A673 (cell line): ENCODE results near the gene SLC66A2. TPM values are rescaled to one million over a fixed set of nuclear protein-coding genes. Genes with fewer than 3 reads are reported as not detected.

Source experiments
- BruUV-seq: library from RNA; stranded (reverse); fragments of 400-500 nt; replicated peaks from 2 replicates; lab custom pipeline; 2021; lab: Mats Ljungman, UMichigan
- CTCF ChIA-PET: fragments of 300-600 bp; sonication (Branson Sonifier 250); formaldehyde crosslinking; loops from one replicate; lab custom pipeline; 2022; ENCODE audit warnings: antibody characterized with exemption; lab: Charles Lee
- POLR2A ChIA-PET: fragments of 300-600 bp; sonication (Branson Sonifier 250); formaldehyde crosslinking; loops from one replicate; lab custom pipeline; 2022; ENCODE audit warnings: antibody characterized with exemption; ENCODE audit not compliant: low non-redundant PET; lab: Charles Lee
- DNase-seq: peaks from one replicate; pipeline ENCODE4 v3.0.0-alpha.2; 2015; ENCODE audit warnings: low spot score
- H3K27ac ChIP-seq: fragments of 200-600 bp; sonication (generic); 2 replicates; pipeline ENCODE4 v1.5.1; 2016; ENCODE audit warnings: mixed run types, low read depth, mild to moderate bottlenecking, mixed read lengths, antibody characterized with exemption, low read length; ENCODE audit not compliant: poor library complexity, severe bottlenecking
- H3K27me3 ChIP-seq: fragments of 200-600 bp; sonication (generic); replicated peaks from 2 replicates; pipeline ENCODE4 v1.6.1; 2017; ENCODE audit warnings: mixed run types, low read depth, mild to moderate bottlenecking, mixed read lengths, antibody characterized with exemption, low read length; ENCODE audit not compliant: insufficient read depth, poor library complexity
- H3K36me3 ChIP-seq: fragments of 200-600 bp; sonication (generic); 2 replicates; pipeline ENCODE4 v1.6.1; 2016; ENCODE audit warnings: mixed run types, mild to moderate bottlenecking, mixed read lengths, antibody characterized with exemption, low read length; ENCODE audit not compliant: insufficient read depth, poor library complexity, severe bottlenecking
- H3K4me1 ChIP-seq: fragments of 200-600 bp; sonication (generic); 2 replicates; pipeline ENCODE4 v1.6.1; 2017; ENCODE audit warnings: mixed run types, mild to moderate bottlenecking, mixed read lengths, antibody characterized with exemption, low read length; ENCODE audit not compliant: insufficient read depth, poor library complexity, severe bottlenecking
- H3K4me3 ChIP-seq: fragments of 200-600 bp; sonication (generic); 2 replicates; pipeline ENCODE4 v1.5.1; 2016; ENCODE audit warnings: low read depth, mixed run types, mild to moderate bottlenecking, mixed read lengths, low read length; ENCODE audit not compliant: poor library complexity, severe bottlenecking
- H3K9me3 ChIP-seq: fragments of 200-600 bp; sonication (generic); 2 replicates; pipeline ENCODE4 v1.6.1; 2016; ENCODE audit warnings: mixed run types, low read depth, mild to moderate bottlenecking, mixed read lengths, antibody characterized with exemption, low read length; ENCODE audit not compliant: poor library complexity, severe bottlenecking
- EZH2 ChIP-seq: fragments of 200-600 bp; sonication (generic); IDR thresholded peaks from 2 replicates; pipeline ENCODE4 v1.6.1; 2017; ENCODE audit warnings: borderline replicate concordance, low read depth, mild to moderate bottlenecking, mixed read lengths, antibody characterized with exemption, low read length; ENCODE audit not compliant: poor library complexity, severe bottlenecking
- intact Hi-C: fragments of 100-400 bp; cut with micrococcal nuclease; formaldehyde crosslinking; loops from one replicate; pipeline ENCODE4 v1.10.0; 2022; ENCODE audit not compliant: unreplicated experiment
- total RNA-seq: library from RNA; stranded (reverse); gene quantifications from 2 replicates; pipeline ENCODE4 v1.2.3, GENCODE V29; 2021
- TF ChIP-seq, protein P1 (sequence below): fragments of 300-800, 200-600 bp; sonication (generic); conservative IDR thresholded peaks from 2 replicates; pipeline ENCODE4 v1.5.1; 2017; ENCODE audit warnings: low read depth, mild to moderate bottlenecking, antibody characterized with exemption, low read length, moderate library complexity, mixed read lengths

SLC66A2 gene
- total RNA-seq, 1 experiment from 2014 or later, result 28.0 TPM

DNA sequence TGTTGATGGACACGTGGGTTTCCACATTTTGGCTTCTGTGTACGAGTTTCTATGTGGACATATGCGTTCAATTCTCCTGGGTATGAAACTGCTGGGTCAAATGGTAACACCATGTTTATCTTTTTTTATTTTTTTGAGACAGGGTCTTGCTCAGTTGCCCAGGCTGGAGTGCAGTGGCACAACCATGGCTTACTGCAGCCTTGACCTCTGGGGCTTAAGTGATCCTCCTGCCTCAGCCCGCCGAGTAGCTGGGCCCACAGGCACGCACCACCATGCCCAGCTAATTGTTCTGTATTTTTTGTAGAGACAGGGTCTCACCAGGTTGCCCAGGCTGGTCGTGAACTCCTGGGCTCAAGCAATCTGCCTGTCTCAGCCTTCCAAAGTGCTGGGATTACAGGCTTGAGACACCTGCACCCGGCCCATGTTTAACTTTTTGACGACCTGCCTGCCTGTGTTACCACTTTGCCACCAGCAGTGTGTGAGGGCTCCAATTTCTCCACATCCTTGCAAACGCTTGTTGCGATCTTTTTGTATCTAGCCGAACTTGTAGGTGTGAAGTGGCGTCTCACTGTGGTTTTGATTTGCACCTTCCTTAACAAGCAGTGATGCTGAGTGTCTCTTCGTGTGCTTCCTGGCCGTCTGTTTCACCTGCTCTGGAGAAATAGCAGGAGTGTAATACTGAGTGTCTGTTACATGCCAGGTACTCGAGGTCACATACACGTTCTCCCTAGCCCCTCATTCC lies 19.9 kb upstream of the SLC66A2 start:
- POLR2A ChIA-PET, result no interaction called here
- TF ChIP-seq, protein P1, sequence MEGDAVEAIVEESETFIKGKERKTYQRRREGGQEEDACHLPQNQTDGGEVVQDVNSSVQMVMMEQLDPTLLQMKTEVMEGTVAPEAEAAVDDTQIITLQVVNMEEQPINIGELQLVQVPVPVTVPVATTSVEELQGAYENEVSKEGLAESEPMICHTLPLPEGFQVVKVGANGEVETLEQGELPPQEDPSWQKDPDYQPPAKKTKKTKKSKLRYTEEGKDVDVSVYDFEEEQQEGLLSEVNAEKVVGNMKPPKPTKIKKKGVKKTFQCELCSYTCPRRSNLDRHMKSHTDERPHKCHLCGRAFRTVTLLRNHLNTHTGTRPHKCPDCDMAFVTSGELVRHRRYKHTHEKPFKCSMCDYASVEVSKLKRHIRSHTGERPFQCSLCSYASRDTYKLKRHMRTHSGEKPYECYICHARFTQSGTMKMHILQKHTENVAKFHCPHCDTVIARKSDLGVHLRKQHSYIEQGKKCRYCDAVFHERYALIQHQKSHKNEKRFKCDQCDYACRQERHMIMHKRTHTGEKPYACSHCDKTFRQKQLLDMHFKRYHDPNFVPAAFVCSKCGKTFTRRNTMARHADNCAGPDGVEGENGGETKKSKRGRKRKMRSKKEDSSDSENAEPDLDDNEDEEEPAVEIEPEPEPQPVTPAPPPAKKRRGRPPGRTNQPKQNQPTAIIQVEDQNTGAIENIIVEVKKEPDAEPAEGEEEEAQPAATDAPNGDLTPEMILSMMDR, result no peak
- no peak for TF ChIP-seq EZH2
- no peak overlapping the region for H3K27ac ChIP-seq
- no peak overlapping the region for H3K4me3 ChIP-seq
- no peaks in the 10 kb centered on the region for H3K4me1 ChIP-seq
- H3K36me3 ChIP-seq, result peaks cover 26% of the 10 kb centered on the region
- BruUV-seq, result TSS peak; percentile 6
- CTCF ChIA-PET, result no interaction called here
- no peaks in the 10 kb centered on the region for H3K27me3 ChIP-seq
- intact Hi-C loops, result no loop called here
- DNase-seq, result no peak
- H3K9me3 ChIP-seq, result no peaks in the 10 kb centered on the region

DNA sequence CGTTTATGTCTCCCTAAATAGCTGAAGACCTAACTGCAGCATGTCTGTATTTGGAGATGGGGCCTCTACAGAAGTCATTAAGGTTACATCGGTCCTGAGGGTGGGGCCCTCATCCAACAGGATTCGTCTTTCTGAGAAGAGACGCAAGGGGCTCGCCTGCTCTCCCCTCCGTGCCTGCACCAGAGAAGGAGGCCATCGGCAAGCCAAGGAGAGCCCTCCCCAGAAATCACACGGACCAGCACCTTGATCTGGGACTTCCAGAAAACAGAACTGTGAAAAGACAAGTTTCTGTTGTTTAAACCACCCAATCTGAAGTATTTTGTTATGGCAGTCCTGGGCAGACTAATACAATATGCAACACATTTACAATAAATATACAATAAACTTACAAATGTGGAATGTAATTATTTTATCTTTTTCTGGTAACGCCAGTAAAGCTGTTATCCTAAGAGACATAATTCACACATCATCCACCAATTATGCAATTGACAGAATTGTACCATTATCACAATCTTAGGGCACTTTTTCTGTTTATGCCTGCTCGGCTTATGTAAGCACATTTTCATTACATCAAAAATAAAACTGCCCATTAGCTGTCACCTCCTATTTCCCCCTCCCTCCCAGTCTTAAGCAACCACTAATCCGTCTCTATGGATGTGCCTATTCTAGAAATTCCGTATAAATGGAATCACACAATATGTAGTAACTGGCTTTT lies 19.1 kb upstream of the SLC66A2 start:
- ChIA-PET POLR2A (no interaction called here), CTCF (no interaction called here)
- H3K36me3 ChIP-seq, result peaks cover 20% of the 10 kb centered on the region
- H3K9me3 ChIP-seq, result no peaks in the 10 kb centered on the region
- no peaks in the 10 kb centered on the region for H3K27me3 ChIP-seq
- no peak overlapping the region for H3K4me3 ChIP-seq
- intact Hi-C loops, result no loop called here
- BruUV-seq, result no TSS peak
- TF ChIP-seq EZH2, result no peak
- TF ChIP-seq, protein P1, result no peak
- no peak overlapping the region for H3K27ac ChIP-seq
- no peak for DNase-seq
- H3K4me1 ChIP-seq, result peaks cover 2% of the 10 kb centered on the region

DNA sequence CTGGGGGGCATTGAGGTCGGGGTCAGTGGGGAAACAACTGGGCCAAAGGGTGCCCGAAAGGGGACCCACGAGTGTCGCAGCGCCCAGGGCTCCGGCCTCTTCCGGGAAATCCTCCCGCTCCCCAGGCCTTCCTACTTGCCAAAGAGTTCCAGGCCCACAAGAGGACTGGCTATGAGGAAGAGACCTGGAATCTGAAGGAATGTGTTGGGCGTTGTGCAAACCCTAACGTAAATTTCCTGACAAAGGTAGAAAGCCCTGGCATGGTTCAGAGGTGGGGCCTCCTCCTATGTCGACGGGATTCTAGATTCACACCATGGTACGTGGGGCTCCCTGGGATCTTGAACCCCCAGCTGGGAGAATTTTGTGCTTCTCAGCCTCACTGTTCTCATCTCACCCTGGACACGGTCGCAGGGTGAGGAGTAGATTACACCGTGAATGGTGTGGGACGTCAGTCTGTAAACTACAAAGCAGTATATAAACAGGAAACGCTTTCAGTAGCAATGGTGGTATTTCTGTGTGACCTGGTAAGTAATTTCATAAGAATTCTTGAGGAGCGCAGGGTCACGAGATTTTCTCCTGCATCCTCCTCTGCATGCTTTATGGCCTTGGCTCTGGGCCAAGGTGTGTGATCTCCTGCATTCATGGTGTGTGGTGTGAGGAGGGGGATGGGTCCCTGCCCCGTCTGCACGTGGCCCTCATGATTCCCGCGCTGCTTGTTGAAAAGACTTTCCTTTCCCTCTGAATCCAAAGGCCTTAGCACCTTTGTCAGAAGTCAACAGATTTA lies 13.9 kb upstream of the SLC66A2 start:
- peak overlapping the region; percentile 70 for H3K27ac ChIP-seq
- H3K4me3 ChIP-seq, result peak overlapping the region; percentile 63
- no TSS peak for BruUV-seq
- DNase-seq, result peak; percentile 47
- TF ChIP-seq EZH2, result no peak
- TF ChIP-seq, protein P1, result no peak
- ChIA-PET CTCF (no interaction called here), POLR2A (no interaction called here)
- H3K27me3 ChIP-seq, result no peaks in the 10 kb centered on the region
- no peaks in the 10 kb centered on the region for H3K36me3 ChIP-seq
- peaks cover 14% of the 10 kb centered on the region for H3K4me1 ChIP-seq
- H3K9me3 ChIP-seq, result no peaks in the 10 kb centered on the region
- intact Hi-C loops, result loop anchor here (10.0 kb wide), 1 partner anchor 291 kb away; the partner anchor contains the start of gene CTDP1
